K562 (cell line): ENCODE data around the gene ATP5PB. TPM values are rescaled to one million over a fixed set of nuclear protein-coding genes. Genes with fewer than 3 reads are reported as not detected.

Experiments used
- BCOR ChIP-seq: fragments of 450-650 bp; IDR thresholded peaks from 2 replicates; pipeline ENCODE4 v1.6.1; 2016
- BRCA1 ChIP-seq, 2 experiments: fragments of 450-650 bp in 1 of 2; sonication (generic) in 1 of 2; formaldehyde crosslinking in 1 of 2; IDR thresholded peaks; 2 replicates each; pipeline versions ENCODE4 v1.5.0 to v1.6.1; 2017 to 2020; ENCODE audit warnings: mild to moderate bottlenecking in 1 of 2, missing genetic modification reagents in 1 of 2
- CUX1 ChIP-seq: fragments of 200-800 bp; sonication (Bioruptor generic); IDR thresholded peaks from 2 replicates; pipeline ENCODE4 v1.6.1; 2016; ENCODE audit warnings: missing genetic modification characterization, missing compliant biosample characterization
- ERF ChIP-seq: fragments of 450-650 bp; formaldehyde crosslinking; IDR thresholded peaks from 2 replicates; pipeline ENCODE4 v1.4.0; 2020; ENCODE audit warnings: mild to moderate bottlenecking, mixed read lengths
- HEY1 ChIP-seq: fragments of 250-450 bp; sonication (Bioruptor Pico); IDR thresholded peaks from 2 replicates; pipeline ENCODE4 v1.5.0; 2020; ENCODE audit warnings: mild to moderate bottlenecking, moderate library complexity, borderline replicate concordance
- MAFK ChIP-seq: IDR thresholded peaks from 2 replicates; pipeline ENCODE4 v1.6.1; 2011; ENCODE audit warnings: low read length, improper control_type of control experiment
- MBD2 ChIP-seq: sonication (generic); IDR thresholded peaks from 2 replicates; pipeline ENCODE4 v1.6.1; 2016; ENCODE audit warnings: low read depth, borderline replicate concordance
- MYC ChIP-seq, 2 experiments: fragments of 250-450 bp in 1 of 2; sonication (Bioruptor Pico) in 1 of 2; IDR thresholded peaks; 2 replicates each; pipeline versions ENCODE4 v1.5.1 to v1.6.1; 2012 to 2021; ENCODE audit warnings: low read depth in 2 of 2, borderline replicate concordance in 1 of 2, improper control_type of control experiment in 1 of 2, low read length in 1 of 2, mild to moderate bottlenecking in 1 of 2, moderate library complexity in 1 of 2
- TBL1XR1 ChIP-seq, 2 experiments: IDR thresholded peaks; 2 replicates each; pipeline ENCODE4 v1.6.1; 2012; ENCODE audit warnings: improper control_type of control experiment in 2 of 2, low read length in 2 of 2, mild to moderate bottlenecking in 1 of 2
- TCF7 ChIP-seq: sonication (generic); IDR thresholded peaks from 2 replicates; pipeline ENCODE4 v1.6.1; 2016; ENCODE audit warnings: antibody characterized with exemption, borderline replicate concordance
- XRCC5 ChIP-seq: fragments of 200-400 bp; formaldehyde crosslinking; IDR thresholded peaks from 2 replicates; pipeline ENCODE4 v1.6.1; 2017; ENCODE audit warnings: low read depth, mild to moderate bottlenecking, low read length
- ZNF212 ChIP-seq: fragments of 450-650 bp; formaldehyde crosslinking; IDR thresholded peaks from 2 replicates; pipeline ENCODE4 v1.4.0; 2020; ENCODE audit warnings: mild to moderate bottlenecking
- ZNF311 ChIP-seq: fragments of 250-450 bp; sonication (Bioruptor Pico); IDR thresholded peaks from 2 replicates; pipeline ENCODE4 v1.4.0; 2020; ENCODE audit warnings: mild to moderate bottlenecking, moderate library complexity
- polyA plus RNA-seq, 8 experiments: library from polyadenylated mRNA; depleted of rRNA in 4 of 8; stranded (reverse) in 5 of 8; unstranded in 3 of 8; fragments of >200 nt; fragmentation: Nextera tagmentation in 2 of 8; fragmentation: Illumina TruSeq in 1 of 8; extraction: Ambion mirVana in 2 of 8; extraction: Trizol in 1 of 8; gene quantifications; 2 replicates each; pipeline versions ENCODE4 v1.2.1 to v1.2.3, GENCODE V29; 2011 to 2014; ENCODE audit warnings: inconsistent platforms in 1 of 8, missing spikeins in 1 of 8
- total RNA-seq, 7 experiments: library from RNA; depleted of rRNA in 6 of 7; stranded (reverse); fragments of >200 nt in 6 of 7; fragmentation: Illumina TruSeq in 2 of 7; extraction: Trizol in 2 of 7; gene quantifications; 2 replicates each; pipeline versions ENCODE4 v1.2.1 to v1.2.3, GENCODE V29; 2011 to 2021; ENCODE audit warnings: low replicate concordance in 1 of 7
- TF ChIP-seq, protein P1 (sequence below): fragments of 250-450 bp; sonication (Bioruptor Pico); IDR thresholded peaks from 2 replicates; pipeline ENCODE4 v1.4.0; 2020
- TF ChIP-seq, protein P2 (sequence below): sonication (generic); formaldehyde crosslinking; IDR thresholded peaks from 2 replicates; pipeline ENCODE4 v1.8.1; 2022; ENCODE audit warnings: missing genetic modification reagents

ATP5PB gene
- total and polyA plus RNA-seq, 9 of the 15 experiments (the other 6 are each of a cell fraction or from before 2014, with no cell fraction given) = 651 to 2,735 (median 1,061) TPM

GRCh38 chr1:111507411-111508201 lies 58.3 kb downstream of the ATP5PB start (continued):
- no peak for TF ChIP-seq TCF7
- TF ChIP-seq XRCC5 = peak; percentile 22; the same call in 1 of the 2 replicates
- TF ChIP-seq, protein P1, sequence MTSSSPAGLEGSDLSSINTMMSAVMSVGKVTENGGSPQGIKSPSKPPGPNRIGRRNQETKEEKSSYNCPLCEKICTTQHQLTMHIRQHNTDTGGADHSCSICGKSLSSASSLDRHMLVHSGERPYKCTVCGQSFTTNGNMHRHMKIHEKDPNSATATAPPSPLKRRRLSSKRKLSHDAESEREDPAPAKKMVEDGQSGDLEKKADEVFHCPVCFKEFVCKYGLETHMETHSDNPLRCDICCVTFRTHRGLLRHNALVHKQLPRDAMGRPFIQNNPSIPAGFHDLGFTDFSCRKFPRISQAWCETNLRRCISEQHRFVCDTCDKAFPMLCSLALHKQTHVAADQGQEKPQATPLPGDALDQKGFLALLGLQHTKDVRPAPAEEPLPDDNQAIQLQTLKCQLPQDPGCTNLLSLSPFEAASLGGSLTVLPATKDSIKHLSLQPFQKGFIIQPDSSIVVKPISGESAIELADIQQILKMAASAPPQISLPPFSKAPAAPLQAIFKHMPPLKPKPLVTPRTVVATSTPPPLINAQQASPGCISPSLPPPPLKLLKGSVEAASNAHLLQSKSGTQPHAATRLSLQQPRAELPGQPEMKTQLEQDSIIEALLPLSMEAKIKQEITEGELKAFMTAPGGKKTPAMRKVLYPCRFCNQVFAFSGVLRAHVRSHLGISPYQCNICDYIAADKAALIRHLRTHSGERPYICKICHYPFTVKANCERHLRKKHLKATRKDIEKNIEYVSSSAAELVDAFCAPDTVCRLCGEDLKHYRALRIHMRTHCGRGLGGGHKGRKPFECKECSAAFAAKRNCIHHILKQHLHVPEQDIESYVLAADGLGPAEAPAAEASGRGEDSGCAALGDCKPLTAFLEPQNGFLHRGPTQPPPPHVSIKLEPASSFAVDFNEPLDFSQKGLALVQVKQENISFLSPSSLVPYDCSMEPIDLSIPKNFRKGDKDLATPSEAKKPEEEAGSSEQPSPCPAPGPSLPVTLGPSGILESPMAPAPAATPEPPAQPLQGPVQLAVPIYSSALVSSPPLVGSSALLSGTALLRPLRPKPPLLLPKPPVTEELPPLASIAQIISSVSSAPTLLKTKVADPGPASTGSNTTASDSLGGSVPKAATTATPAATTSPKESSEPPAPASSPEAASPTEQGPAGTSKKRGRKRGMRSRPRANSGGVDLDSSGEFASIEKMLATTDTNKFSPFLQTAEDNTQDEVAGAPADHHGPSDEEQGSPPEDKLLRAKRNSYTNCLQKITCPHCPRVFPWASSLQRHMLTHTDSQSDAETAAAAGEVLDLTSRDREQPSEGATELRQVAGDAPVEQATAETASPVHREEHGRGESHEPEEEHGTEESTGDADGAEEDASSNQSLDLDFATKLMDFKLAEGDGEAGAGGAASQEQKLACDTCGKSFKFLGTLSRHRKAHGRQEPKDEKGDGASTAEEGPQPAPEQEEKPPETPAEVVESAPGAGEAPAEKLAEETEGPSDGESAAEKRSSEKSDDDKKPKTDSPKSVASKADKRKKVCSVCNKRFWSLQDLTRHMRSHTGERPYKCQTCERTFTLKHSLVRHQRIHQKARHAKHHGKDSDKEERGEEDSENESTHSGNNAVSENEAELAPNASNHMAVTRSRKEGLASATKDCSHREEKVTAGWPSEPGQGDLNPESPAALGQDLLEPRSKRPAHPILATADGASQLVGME (CRISPR knock-in tag) = peak; percentile 75; the same call in 1 of the 2 replicates
- TF ChIP-seq MYC (IDR thresholded peaks at IDR 0.05; ENCODE audit: low read depth, low read length) = peak; percentile 63; the same call in 1 of the 2 replicates
- no peak for TF ChIP-seq MYC (CRISPR knock-in tag; IDR thresholded peaks at IDR 0.05; ENCODE audit: borderline replicate concordance, low read depth)
- no peak for TF ChIP-seq ZNF212
- no peak for TF ChIP-seq HEY1 (CRISPR knock-in tag)
- TF ChIP-seq, protein P2, sequence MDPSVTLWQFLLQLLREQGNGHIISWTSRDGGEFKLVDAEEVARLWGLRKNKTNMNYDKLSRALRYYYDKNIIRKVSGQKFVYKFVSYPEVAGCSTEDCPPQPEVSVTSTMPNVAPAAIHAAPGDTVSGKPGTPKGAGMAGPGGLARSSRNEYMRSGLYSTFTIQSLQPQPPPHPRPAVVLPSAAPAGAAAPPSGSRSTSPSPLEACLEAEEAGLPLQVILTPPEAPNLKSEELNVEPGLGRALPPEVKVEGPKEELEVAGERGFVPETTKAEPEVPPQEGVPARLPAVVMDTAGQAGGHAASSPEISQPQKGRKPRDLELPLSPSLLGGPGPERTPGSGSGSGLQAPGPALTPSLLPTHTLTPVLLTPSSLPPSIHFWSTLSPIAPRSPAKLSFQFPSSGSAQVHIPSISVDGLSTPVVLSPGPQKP (CRISPR knock-in tag) = no peak
- TF ChIP-seq BCOR = no peak
- TF ChIP-seq BRCA1 (IDR thresholded peaks at IDR 0.05) = no peak
- TF ChIP-seq BRCA1 (CRISPR knock-in tag; IDR thresholded peaks at IDR 0.05) = no peak
- 0 out of 2 replicates have a peak, but pooled peaks have one; percentile 23 for TF ChIP-seq ERF (CRISPR knock-in tag)
- TF ChIP-seq CUX1 (CRISPR knock-in tag) = no peak
- TF ChIP-seq MAFK = peak; percentile 8; the same call in 1 of the 2 replicates
- TF ChIP-seq ZNF311 (CRISPR knock-in tag) = peak; percentile 24; the same call in 1 of the 2 replicates
- TF ChIP-seq TBL1XR1 (IDR thresholded peaks at IDR 0.05; ENCODE audit: low read length in 2 of 2) = no peak
- TF ChIP-seq MBD2 = 0 out of 2 replicates have a peak, but pooled peaks have one; percentile 9
